HG03354 (cell line): ENCODE data around the gene C4orf17.
A peak's percentile ranks its signal among the peaks of the same experiment; 100 is the strongest.
"Not testable (repeated sequence)": the region's sequence is repeated elsewhere in the genome, so short reads cannot be mapped to it uniquely, and the experiment has no call there.

ENCODE experiments used
- ATAC-seq: cut with Tn5 transposase; IDR thresholded peaks from one replicate; pipeline ENCODE4 v1.9.1; 2021; ENCODE audit warnings: mild to moderate bottlenecking; ENCODE audit not compliant: unreplicated experiment, poor library complexity, severe bottlenecking

Gene C4orf17

GRCh38 chr4:99534699-99535098 lies 23.9 kb downstream of the C4orf17 start:
- not testable (repeated sequence) for ATAC-seq

- ATAC-seq, result no peak
Observed at GRCh38 chr4:99536271-99536670, 25.4 kb downstream of the C4orf17 start.

- ATAC-seq, result no peak
Observed at GRCh38 chr4:99536848-99537247, 26.0 kb downstream of the C4orf17 start.

- no peak for ATAC-seq
Observed at GRCh38 chr4:99537674-99538073, 26.9 kb downstream of the C4orf17 start.

- no peak for ATAC-seq
Observed at GRCh38 chr4:99540277-99540939, 29.6 kb downstream of the C4orf17 start.

- no peak for ATAC-seq
Observed at GRCh38 chr4:99552872-99553271, 42.1 kb downstream of the C4orf17 start.

GRCh38 chr4:99563310-99564186 lies 52.7 kb downstream of the C4orf17 start, which contains the start of gene TRMT10A:
Gene TRMT10A, minus strand, starts transcription at chr4:99564039. Its CDS starts 4,701 bp downstream, at chr4:99559338.
- ATAC-seq, result peak; percentile 95

GRCh38 chr4:99564921-99565320 lies 54.1 kb downstream of the C4orf17 start:
- no peak for ATAC-seq

GRCh38 chr4:99571883-99572282 lies 61.1 kb downstream of the C4orf17 start:
- no peak for ATAC-seq

- no peak for ATAC-seq
Observed at GRCh38 chr4:99572527-99573240, 61.9 kb downstream of the C4orf17 start.

GRCh38 chr4:99573735-99574368 lies 63.0 kb downstream of the C4orf17 start:
- ATAC-seq, result no peak

- peak; percentile 85 for ATAC-seq
Observed at GRCh38 chr4:99574530-99575324, 63.9 kb downstream of the C4orf17 start, which contains the start of gene MTTP. Gene MTTP, plus strand, starts transcription at chr4:99574824. Its CDS starts 86 bp downstream, at chr4:99574910.

GRCh38 chr4:99578714-99579113 lies 67.9 kb downstream of the C4orf17 start:
- ATAC-seq, result no peak

- no peak for ATAC-seq
Observed at GRCh38 chr4:99585516-99585915, 74.7 kb downstream of the C4orf17 start.

- no peak for ATAC-seq
Observed at GRCh38 chr4:99586322-99586721, 75.5 kb downstream of the C4orf17 start.

GRCh38 chr4:99586797-99587196 lies 76.0 kb downstream of the C4orf17 start:
- no peak for ATAC-seq

- ATAC-seq, result no peak
Observed at GRCh38 chr4:99587309-99587708, 76.5 kb downstream of the C4orf17 start.

- no peak for ATAC-seq
Observed at GRCh38 chr4:99587803-99588202, 77.0 kb downstream of the C4orf17 start.

GRCh38 chr4:99591757-99592156 lies 80.9 kb downstream of the C4orf17 start:
- ATAC-seq, result no peak
